Upper lobe of left lung (tissue), 6 donors: ENCODE data around the gene GOLGA6D. TPM values are rescaled to one million over a fixed set of nuclear protein-coding genes. Genes with fewer than 3 reads are reported as not detected.
"Not testable (repeated sequence)": the region's sequence is repeated elsewhere in the genome, so short reads cannot be mapped to it uniquely, and the experiment has no call there.

Source experiments
- ATAC-seq, 2 donors: fragments of 200-7000 bp; cut with Tn5 transposase; one replicate each; pipeline ENCODE4 v1.9.1; 2022; ENCODE audit warnings: mild to moderate bottlenecking in 2 of 2, moderate library complexity in 2 of 2; ENCODE audit not compliant: low FRiP score in 2 of 2
- DNase-seq, 2 donors: peaks; one replicate each; pipeline ENCODE4 v3.0.0-alpha.2; 2019 to 2020
- H3K27ac ChIP-seq, 4 donors: fragments of 200-600 bp; sonication (generic); one replicate each; pipeline ENCODE4 v1.5.1; 2016 to 2019
- H3K27me3 ChIP-seq, 4 donors: fragments of 200-600 bp; sonication (generic); one replicate each; pipeline ENCODE4 v1.5.1; 2017 to 2019
- H3K36me3 ChIP-seq, 4 donors: fragments of 200-600 bp; sonication (generic); one replicate each; pipeline ENCODE4 v1.5.1; 2016 to 2019
- H3K4me1 ChIP-seq, 4 donors: fragments of 200-600 bp; sonication (generic); one replicate each; pipeline ENCODE4 v1.5.1; 2018 to 2019
- H3K4me3 ChIP-seq, 4 donors: fragments of 200-600 bp; sonication (generic); one replicate each; pipeline ENCODE4 v1.5.1; 2017 to 2019; ENCODE audit warnings: mild to moderate bottlenecking in 2 of 4, moderate library complexity in 1 of 4
- H3K9me3 ChIP-seq, 4 donors: fragments of 200-600 bp; sonication (generic); one replicate each; pipeline ENCODE4 v1.5.1; 2018 to 2019
- CTCF ChIP-seq, 6 experiments: fragments of 450-650 bp in 4 of 6; fragments of 200-600 bp in 2 of 6; sonication (generic) in 2 of 6; IDR thresholded peaks; one replicate each; pipeline ENCODE4 v1.5.1; 2016 to 2019; ENCODE audit warnings: antibody characterized with exemption in 6 of 6
- EP300 ChIP-seq, 4 donors: sonication (generic); formaldehyde crosslinking; IDR thresholded peaks; one replicate each; pipeline ENCODE4 v1.5.1; 2017; ENCODE audit warnings: antibody characterized with exemption in 4 of 4, control low read depth in 2 of 4
- POLR2A ChIP-seq, 4 donors: fragments of 450-650 bp; IDR thresholded peaks; one replicate each; pipeline ENCODE4 v1.5.1; 2016 to 2017; ENCODE audit warnings: antibody characterized with exemption in 4 of 4, mild to moderate bottlenecking in 2 of 4
- POLR2AphosphoS5 ChIP-seq, 2 donors: sonication (generic); formaldehyde crosslinking; IDR thresholded peaks; one replicate each; pipeline ENCODE4 v1.5.1; 2017; ENCODE audit warnings: antibody characterized with exemption in 2 of 2
- WGBS, 2 donors: methylation state at CpG; one replicate each; pipeline ENCODE4 v1.1.5; 2017 to 2018; 5-methylcytosine and 5-hydroxymethylcytosine counted together
- total RNA-seq, 6 donors: library from RNA; depleted of rRNA in 4 of 6; stranded (reverse); fragments of >200 nt in 4 of 6; gene quantifications; one replicate each; pipeline versions ENCODE4 v1.1.0 to v1.2.1, GENCODE V29; 2016 to 2021
- donor health status: DM: no; HTN: no; CAD: no; lungs with moderate emphysema.
- donor health status: DM: no; HTN: yes; CAD: no; lungs with severe emphysema.

The GOLGA6D gene, protein sequence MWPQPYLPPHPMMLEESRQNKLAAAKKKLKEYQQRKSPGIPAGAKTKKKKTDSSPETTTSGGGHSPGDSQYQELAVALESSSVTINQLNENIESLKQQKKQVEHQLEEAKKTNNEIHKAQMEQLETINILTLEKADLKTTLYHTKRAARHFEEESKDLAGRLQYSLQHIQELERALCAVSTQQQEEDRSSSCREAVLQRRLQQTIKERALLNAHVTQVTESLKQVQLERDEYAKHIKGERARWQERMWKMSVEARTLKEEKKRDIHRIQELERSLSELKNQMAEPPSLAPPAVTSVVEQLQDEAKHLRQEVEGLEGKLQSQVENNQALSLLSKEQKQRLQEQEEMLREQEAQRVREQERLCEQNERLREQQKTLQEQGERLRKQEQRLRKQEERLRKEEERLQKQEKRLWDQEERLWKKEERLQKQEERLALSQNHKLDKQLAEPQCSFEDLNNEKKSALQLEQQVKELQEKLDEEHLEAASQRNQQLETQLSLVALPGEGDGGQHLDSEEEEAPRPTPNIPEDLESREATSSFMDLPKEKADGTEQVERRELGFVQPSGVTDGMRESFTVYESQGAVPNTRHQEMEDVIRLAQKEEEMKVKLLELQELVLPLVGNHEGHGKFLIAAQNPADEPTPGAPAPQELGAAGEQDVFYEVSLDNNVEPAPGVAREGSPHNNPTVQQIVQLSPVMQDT
- total RNA-seq: under 1 TPM in 2 of 6 donors, not detected in 4; 0.07 to 0.15 TPM

GRCh38 chr15:75282572-75282971 lies at the start of gene GOLGA6D:
Gene GOLGA6D, plus strand, starts transcription at chr15:75282835. Its CDS starts 41 bp downstream, at chr15:75282876.
- H3K9me3 ChIP-seq, H3K27ac ChIP-seq, H3K27me3 ChIP-seq, H3K36me3 ChIP-seq, H3K4me3 ChIP-seq, ATAC-seq, DNase-seq, H3K4me1 ChIP-seq: not testable (repeated sequence)
- WGBS, 2 donors: no CpG with 5 or more reads among the region's 7 CpGs

DNA sequence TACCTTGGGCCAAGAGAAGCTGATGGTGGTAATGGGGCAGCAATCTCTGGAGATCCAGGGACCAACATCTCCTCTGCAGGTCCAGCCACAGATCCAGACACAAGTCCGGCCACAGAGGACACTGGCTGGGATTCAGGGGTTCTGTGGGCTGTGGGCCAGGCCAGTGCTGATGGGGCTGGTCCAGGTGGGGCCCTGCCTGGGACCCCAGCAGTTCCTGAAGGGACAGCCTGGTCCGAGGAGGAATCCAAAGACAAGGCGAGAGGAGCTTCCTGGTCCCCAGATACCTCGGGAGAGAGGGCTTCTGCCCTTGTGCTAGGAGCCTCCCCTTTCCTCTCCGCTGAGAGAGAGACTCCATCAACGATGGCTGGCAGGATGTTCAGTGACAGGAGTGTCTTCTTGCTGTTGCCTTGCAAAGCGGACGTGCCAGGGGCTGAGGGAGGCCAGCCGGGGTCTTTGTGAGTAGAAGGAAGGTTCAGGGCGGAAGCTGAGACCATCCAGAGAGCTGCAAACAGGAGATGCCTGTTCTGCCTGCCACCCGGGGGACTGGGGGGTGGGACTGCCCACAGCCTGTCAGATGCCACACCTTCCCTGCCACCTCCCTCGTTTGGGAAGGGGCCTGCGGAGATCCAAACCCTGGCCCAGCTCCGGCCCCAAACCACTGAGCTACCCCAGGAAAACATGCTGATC lies 49.0 kb upstream of the GOLGA6D start:
- no peak for TF ChIP-seq POLR2A (IDR thresholded peaks at IDR 0.05)
- no peak for TF ChIP-seq POLR2AphosphoS5 (IDR thresholded peaks at IDR 0.05)
- no peak for TF ChIP-seq CTCF (IDR thresholded peaks at IDR 0.05)
- TF ChIP-seq EP300 (IDR thresholded peaks at IDR 0.05): no peak
- WGBS, 2 donors: 65 to 71% methylated on average over 6 to 14 of the region's 14 CpGs
- Histone ChIP-seq H3K36me3 (no peaks in the 10 kb centered on the region), H3K27me3 (no peaks in the 10 kb centered on the region), H3K27ac (no peak overlapping the region), H3K4me3 (no peak overlapping the region), H3K4me1 (peaks cover 0 to 7% (median 2%) of the 10 kb centered on the region in 4 donors), H3K9me3 (no peaks in the 10 kb centered on the region)
- no peak for ATAC-seq
- no peak for DNase-seq

DNA sequence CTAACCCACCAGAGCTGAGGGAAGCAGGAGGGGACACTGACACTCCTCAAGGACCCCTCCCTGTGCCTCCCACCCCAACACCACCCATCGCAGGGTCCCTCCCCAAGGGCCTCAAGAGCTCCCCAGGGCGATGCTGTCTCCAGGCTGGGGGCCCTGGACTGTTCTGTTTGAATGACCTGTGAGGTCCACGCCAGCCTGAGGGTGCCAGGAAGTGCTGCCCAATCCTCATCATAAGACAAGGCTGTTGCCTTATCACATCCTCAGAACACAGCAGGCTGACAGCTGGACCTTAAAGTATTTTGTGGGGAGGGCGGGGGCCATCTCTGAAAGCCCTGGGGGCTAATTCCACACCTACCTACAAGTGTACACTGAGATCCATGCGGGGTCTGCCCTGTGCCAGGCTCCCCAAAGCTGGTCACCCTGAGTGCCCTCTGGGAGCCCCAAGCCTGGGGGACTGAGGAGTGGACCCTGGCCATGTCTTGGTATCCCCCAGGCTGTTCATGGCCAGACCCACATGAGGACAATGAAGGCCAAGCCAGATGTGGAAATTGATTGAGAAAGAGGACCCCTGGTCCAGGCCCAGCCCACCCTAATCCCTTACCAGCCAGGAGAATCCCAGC lies 48.3 kb upstream of the GOLGA6D start:
- no peaks in the 10 kb centered on the region for H3K9me3 ChIP-seq
- no peak overlapping the region for H3K4me3 ChIP-seq
- H3K4me1 ChIP-seq: peaks cover 0 to 7% (median 2%) of the 10 kb centered on the region in 4 donors
- TF ChIP-seq CTCF (IDR thresholded peaks at IDR 0.05) (no peak), EP300 (IDR thresholded peaks at IDR 0.05) (no peak), POLR2AphosphoS5 (IDR thresholded peaks at IDR 0.05) (no peak), POLR2A (IDR thresholded peaks at IDR 0.05) (no peak)
- H3K27me3 ChIP-seq: no peaks in the 10 kb centered on the region
- ATAC-seq (no peak), DNase-seq (no peak)
- no peaks in the 10 kb centered on the region for H3K36me3 ChIP-seq
- WGBS, 2 donors: 69 to 87% methylated on average over 3 to 4 of the region's 5 CpGs
- no peak overlapping the region for H3K27ac ChIP-seq

GRCh38 chr15:75235051-75235673 lies 47.5 kb upstream of the GOLGA6D start:
- no peak overlapping the region for H3K27ac ChIP-seq
- H3K9me3 ChIP-seq: no peaks in the 10 kb centered on the region
- no peaks in the 10 kb centered on the region for H3K27me3 ChIP-seq
- no peaks in the 10 kb centered on the region for H3K36me3 ChIP-seq
- ATAC-seq: no peak
- WGBS, 2 donors: 78 to 89% methylated on average over 7 to 10 of the region's 10 CpGs
- TF ChIP-seq EP300 (IDR thresholded peaks at IDR 0.05): no peak
- no peak for TF ChIP-seq POLR2A (IDR thresholded peaks at IDR 0.05)
- TF ChIP-seq POLR2AphosphoS5 (IDR thresholded peaks at IDR 0.05): no peak
- TF ChIP-seq CTCF (IDR thresholded peaks at IDR 0.05): no peak
- H3K4me3 ChIP-seq: no peak overlapping the region
- DNase-seq: no peak
- H3K4me1 ChIP-seq: peaks cover 0 to 7% (median 1%) of the 10 kb centered on the region in 4 donors
